Hematopoietic multipotent progenitor cell (in vitro differentiated cells): ENCODE results near the gene CFAP57. TPM values are rescaled to one million over a fixed set of nuclear protein-coding genes. Genes with fewer than 3 reads are reported as not detected.
"Not testable (repeated sequence)": the region's sequence is repeated elsewhere in the genome, so short reads cannot be mapped to it uniquely, and the experiment has no call there.

Experiments
- DNase-seq, 3 donors: peaks; one replicate each; pipeline ENCODE4 v3.0.0-alpha.2; 2011 to 2015; ENCODE audit warnings: low read depth in 2 of 3, low spot score in 2 of 3
- total RNA-seq: library from RNA; depleted of rRNA; stranded (reverse); fragments of >200 nt; gene quantifications from one replicate; pipeline ENCODE4 v1.2.3, GENCODE V29; 2012

CFAP57 gene
- total RNA-seq = under 0.01 TPM

DNA sequence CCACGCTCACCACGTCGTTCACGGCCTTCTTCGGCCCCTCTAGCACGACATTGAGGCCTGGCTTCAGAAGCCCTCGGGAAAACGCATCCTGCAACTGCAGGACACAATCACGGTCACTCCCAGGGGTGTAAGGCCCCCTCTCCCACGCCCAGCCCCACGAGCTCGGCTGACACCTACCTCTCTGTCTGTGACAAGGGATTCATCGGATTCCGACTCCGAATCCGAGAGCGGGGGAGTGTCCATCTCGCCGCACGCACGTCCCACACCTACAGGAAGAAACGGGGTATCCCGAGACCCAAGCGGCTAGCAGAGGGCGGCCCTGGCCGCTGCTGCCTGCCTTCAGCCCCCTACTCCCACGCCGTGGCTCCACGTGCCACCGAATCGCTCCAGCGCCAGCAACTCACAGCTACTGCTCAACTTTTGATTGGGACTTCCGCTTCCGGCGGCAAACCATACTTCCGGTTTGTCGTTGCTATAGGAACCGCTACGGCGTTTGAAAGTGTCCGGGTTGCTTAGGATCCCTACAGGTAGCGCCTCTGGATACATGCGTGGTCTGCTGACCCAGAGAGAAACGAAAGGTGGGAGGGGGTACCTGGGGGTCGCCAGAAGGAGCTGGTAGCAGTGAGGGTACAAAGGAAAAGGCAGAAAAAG is at the start of gene CFAP57, which contains the start of gene EBNA1BP2:
TSS of gene CFAP57 (plus strand) at position 455 of the 651 bp plus-strand sequence. CDS start 424 bp downstream, outside the sequence.
TSS of gene EBNA1BP2 (minus strand) at position 415 of the 651 bp plus-strand sequence. CDS start at position 243, 172 bp downstream.
- peak; percentile 93 to 96 (median 95) for DNase-seq

DNA sequence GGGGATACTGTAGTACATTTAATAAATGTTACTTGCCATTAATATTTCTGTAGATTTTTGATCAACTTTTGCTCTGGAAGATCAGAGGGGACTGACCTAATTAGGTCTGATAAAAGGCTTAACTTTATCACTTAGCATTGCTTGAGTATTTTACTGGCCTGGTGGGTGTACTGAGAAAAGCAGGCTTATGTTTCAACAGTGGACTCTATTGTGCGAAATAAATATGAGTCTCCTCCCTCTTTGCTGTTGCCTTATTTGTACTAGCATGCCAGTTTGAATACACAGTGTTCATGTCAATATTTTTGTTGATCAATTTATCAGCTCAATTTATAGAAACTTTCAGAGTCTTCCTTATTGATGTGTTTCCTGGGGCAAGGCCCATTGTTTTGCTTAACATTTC is 49.1 kb upstream of the CFAP57 start:
- no peak for DNase-seq

DNA sequence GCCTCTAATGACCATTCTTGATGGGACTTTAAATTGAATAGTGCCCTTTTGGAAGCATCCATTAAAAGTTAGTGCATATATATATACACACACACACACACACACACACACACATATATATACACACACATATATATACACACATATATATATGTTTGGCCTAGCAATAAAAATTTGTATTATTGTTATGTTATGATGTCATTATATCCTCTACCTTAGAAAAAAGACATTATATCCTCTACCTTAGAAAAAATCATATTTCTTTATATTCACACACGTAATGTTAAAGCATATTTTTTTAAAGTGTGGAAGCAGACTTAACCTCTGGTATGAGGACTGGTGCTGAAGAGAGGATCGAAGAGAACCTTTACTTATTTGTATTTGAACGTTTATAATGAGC is 43.3 kb upstream of the CFAP57 start:
- DNase-seq = no peak

DNA sequence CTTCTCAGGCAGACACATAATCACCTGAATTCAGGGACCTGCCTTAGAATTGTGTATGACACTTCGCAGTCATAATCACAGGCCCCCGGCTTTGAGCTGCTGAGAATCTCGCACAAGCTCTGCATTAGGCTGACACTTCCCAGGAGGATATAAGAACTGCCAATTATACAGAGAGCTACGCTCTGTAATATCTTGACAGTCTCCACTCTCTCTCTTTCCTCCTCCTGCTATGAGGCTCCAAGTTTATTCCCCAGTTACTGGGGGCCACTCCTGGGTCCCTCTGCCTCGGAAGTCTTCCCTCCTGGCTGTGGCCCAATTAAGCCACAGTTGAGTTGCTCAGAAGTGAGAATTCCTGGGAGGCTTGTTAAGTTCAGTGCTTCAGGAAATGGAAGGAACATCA is 42.7 kb upstream of the CFAP57 start:
- no peak for DNase-seq

DNA sequence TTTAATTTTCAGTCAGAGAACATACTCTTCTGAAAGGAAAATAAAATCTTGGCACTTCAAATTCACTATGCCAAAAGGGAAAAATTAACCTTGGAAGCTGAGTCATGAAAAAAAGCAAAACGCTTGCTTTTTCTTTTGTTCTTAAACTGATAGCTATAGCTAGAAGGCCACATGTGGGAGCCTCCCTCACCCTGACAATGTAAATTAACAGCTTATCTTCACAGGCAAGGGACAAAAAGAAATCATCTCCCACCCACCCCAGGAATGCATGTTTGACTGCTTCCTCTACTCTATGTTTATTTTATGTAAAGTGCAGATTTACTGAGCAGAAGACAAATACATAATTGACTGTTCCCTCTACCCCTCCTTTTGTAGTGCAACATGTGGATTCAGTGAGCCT is 38.1 kb upstream of the CFAP57 start:
- DNase-seq = no peak

DNA sequence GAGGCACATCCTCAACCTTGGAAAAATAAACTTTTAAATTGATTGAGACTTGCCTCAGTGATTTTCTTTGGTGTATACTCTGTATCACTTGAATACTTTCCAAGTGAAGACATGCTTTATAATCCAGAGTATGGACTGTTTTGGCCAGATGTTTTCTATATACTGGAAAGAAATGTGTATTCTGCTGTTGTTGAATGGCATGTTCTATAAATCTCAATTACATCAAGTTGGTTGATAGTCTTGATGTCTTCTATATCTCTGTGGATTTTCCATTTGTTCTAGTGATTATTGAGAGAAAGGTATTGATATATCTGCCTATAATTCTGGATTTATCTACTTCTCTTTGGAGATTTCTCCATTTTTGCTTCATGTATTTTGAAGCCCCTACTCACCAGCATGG is 37.5 kb upstream of the CFAP57 start:
- no peak for DNase-seq

DNA sequence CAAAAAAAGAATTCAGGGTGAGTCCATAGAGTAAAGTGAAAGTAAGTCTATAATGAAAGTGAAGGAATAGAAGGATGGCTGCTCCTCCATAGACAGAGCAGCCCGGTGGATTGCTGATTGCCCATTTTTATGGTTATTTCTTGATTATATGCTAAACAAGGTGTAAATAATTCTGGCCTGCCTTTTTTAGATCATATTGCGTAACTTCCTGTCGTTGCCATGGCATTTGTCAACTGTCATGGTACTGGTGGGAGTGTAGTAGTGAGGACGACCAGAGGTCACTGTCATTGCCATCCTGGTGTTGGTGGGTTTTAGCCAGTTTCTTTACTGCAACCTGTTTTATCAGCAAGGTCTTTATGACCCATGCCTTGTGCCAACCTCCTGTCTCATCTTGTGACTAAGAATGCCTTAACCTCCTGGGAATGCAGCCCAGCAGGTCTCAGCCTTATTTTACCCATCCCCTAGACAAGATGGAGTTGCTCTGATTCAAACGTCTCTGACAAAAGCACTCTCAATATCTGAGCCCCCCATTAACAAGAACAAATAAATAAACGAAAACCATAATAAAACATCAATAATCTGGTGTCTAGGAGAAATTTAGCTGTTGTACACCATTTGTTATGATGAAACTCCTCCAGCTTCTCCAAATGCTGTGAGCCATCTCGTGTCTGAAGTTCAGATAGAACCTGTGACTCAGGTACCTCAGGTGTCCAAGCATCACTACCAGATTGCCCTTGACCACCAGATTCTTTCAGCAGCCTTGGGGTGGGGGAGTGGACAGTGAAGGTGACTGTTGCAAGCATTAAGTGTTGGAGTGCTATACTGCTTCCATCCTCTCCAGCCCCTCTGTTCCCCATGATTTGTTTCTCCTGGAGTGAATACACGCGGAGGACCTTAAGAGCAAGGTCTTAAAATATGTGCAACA is 36.0 kb upstream of the CFAP57 start:
- DNase-seq = no peak

DNA sequence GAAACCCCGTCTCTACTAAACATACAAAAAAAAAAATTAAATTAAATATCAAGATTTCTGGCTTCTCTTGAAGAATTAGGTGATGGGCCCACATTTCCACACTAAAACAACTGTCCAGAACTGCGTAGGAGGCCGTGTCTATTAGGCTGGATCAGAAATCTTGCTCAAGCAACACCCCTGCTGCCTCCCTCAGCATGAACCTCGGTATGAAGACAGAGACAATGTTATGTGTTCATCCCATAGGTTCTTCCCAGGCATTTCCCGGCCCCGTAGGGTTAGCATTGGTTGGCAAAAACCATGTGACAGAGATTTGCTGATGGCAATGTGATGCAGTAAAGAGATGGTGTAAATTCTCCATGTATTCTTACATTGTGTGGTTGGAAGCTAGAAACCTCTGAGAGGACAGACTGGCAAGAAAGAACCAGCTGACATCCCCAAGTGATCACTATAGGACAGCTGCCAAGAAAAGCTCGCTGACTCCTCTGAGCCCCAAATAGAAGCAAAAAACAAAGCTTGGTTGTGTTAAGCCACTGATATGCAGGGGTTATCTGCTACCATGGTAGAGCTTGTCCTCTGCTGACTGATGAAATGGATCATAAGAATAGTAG is 34.6 kb upstream of the CFAP57 start:
- no peak for DNase-seq

DNA sequence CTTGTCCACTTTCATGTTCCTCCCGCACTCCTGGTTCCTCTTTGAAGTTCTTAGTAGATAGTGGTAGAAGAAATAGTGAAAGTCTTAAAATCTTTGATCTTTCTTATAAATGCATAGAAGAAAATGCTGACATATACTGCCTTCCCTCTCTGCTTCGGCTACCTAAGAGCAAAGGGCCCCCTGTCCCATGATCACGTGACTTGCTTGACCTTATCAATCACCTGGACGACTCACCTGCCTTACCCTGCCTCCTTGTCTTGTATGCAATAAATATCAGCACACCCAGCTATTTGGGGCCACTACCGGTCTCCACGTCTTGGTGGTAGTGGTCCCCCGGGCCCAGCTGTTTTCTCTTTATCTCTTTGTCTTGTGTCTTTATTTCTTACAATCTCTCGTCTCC is 32.8 kb upstream of the CFAP57 start:
- DNase-seq = not testable (repeated sequence)

DNA sequence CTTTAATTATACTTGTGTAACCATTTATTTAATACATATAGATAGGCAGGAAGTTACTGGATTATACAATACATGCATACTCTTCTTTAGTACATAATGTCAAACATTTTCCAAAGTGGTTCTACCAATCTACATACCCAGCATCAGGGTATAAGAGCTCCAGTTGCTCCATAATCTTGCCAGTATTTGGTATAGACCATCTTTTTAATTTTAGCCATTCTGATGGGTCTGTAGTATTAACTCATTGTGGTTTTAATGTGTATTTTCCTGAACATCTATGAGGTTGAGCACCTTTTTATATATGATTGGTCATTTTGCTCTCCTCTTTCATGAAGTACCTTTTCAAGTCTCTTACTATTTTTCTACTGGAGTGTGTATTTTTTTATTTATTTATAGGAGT is 32.1 kb upstream of the CFAP57 start:
- no peak for DNase-seq

DNA sequence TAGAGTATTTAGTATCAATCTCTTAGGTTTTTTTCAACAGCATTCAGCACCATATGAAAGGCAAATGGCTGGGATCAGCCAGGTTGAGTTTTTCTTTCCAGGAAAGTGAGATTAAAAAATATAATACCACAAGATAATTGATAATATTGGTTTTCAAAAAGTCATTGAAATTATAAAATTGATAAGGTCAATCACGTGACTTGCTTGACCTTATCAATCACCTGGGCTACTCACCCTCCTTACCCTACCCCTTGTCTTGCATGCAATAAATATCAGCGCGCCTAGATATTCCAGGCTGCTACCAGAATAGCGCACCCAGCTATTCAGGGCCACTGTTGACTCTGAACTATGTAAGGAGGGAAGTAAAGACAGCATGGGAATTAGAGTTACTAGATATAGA is 31.5 kb upstream of the CFAP57 start:
- DNase-seq = no peak

DNA sequence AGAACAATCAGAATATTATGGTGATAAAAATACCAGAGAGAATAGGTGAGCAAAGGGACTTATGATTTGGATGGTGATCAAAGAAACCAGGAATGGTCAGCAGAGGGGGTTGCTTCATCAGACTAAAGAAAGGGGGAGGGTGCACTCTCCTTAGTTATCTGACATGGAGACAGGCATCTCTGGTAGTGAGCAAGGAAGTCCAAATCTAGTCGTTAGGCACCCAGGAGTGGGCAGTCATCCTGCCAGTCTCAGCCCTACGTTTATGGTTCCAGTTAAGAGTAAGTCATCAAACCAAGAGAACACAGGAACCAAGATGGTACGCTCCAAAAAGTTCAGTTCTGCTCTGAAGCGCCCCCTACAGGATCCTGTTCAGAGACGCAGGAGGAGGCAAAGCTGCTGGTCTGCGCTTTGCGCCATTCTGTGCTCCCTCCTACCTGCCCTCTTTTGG is 28.7 kb upstream of the CFAP57 start:
- DNase-seq = peak in 1 of 3 donors; percentile 10

DNA sequence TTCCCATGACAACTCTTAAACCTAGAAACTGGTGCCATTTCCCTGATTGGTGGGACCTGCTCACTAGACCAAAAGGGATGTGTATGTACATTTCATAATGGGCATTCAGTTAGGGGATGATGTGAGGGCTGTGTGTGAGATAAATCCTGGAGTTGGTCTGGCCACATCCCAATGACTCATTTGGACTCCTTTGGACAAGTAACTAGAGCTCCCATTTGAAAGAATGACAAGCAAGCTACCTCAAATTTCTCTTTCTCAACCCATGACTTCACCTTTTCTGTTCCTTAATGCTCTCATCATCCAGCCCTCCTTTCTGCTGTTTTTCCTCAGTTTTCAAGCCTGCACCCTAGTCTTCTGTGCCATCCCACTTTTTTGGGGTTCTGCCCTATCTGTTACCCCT is 27.9 kb upstream of the CFAP57 start:
- DNase-seq = no peak

DNA sequence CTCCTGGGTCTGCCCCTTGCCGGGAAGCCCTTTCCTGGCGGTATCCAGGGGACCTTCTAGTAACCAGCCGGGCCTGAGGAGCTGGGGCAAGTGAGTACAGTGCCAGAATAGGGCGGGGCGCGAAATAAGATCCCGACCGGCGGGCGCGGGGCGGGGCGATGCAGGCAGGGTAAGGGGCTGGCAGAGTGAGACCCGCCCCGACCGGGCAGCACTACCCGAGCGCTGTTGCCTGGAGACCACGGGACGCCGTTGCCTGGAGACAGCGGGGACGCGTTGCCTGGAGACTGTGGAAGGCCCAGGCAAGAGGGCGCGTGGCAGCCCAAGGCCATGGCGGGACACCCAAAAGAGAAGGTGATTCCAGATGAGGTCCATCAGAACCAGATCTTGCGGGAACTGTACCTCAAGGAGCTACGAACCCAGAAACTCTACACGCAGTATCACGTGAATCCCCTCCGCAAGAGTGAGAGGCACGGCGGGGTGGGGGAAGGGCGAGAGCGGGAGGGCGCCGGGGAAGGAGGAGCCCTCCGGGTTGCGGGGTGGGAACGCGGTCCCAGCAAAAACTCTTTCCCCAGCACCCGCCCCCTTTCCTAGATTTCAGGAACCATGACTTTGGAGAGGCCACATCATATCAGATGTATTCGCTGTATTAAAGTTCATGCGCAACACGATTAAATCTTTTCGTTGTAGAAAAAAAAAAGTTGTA is 24.4 kb upstream of the CFAP57 start:
- peak in 2 of 3 donors; percentile 65 to 73 for DNase-seq

DNA sequence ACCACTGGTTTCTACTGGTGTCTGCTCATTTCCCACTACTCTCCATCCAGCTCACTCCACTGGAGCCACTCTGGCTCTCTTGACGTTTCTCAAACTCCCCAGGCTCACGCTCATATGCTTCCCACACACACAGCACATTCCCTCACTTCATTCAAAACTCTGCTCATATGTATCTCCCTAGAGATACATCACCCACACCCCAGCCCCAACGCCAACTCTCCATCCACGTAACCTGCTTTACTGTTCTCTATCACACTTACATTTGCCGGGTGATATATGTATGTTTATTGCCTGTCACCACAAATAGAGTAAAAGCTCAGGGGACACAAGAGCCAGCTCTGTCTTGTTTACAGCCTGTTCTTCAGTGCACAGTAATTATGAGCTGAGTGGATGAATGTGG is 22.2 kb upstream of the CFAP57 start:
- no peak for DNase-seq

DNA sequence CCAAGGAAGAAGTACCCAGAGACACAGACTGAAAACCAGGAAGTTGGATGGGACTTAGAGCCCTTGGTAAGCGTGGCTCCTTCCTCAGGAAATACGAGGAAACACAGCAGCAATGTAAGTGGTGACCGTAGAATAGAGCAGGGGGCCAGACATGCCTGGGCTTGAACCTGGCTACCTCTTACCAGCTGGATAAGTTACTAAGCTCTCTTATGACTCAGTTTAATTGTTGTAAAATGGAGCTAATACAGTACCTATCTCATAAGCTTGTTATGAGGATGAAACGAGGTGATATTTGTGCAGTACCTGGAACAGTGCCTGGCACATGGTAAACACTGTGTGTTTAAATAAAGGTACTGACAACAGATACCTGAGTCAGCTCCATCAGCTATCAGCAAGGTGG is 19.3 kb upstream of the CFAP57 start:
- DNase-seq = no peak

DNA sequence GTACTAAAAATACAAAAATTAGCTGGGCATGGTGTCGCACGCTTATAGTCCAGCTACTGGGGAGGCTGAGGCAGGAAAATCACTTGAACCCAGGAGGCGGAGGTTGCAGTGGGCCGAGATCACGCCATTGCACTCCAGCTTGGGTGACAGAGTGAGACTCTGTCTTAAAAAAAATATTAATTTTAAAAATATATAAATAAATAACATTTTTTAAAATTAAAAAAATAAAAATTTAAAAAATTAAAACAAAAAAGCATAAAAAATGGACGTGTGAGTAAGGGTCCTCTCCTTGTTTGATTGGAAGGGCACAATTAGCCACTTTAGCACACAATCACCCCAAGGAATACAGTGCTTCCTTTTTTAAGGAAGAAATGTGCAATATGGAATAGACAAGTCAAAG is 18.7 kb upstream of the CFAP57 start:
- DNase-seq = no peak

DNA sequence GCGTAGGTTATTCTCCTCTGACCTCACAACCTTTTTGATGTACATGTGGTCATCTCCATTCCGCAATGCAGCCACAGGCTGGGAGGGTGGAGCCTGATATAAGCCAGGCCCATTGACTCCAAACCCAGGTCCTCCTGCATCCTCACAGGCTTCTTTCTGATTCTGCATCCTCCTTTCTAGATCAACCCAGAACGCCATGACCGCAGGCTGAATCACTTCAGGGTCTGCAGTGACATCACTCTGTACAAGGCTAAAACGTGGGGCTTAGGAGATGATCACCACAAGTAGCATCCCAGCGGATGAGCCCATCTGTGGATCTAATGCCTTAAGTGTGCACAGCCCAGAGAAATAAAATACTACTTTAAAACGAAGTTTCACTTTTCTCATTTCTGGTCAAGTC is 16.1 kb upstream of the CFAP57 start:
- DNase-seq = no peak

DNA sequence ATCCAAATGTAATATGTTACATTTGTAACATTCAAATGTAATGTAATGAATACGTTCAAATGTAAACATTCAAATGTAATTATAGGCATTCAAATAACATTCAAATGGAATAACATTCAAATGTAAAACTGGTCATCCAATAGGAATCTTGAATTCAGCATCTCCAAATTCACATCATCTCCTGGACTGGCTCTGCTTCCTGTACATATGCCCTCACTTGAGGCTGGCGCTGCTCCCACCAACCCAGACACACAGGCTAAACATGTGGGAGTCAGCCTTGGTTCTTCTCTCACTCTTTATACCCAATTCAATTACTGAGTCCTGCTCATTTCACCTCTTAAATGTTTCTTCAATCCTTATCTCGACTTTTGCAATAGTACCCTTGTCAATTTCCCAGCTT is 7.0 kb upstream of the CFAP57 start:
- DNase-seq = no peak

DNA sequence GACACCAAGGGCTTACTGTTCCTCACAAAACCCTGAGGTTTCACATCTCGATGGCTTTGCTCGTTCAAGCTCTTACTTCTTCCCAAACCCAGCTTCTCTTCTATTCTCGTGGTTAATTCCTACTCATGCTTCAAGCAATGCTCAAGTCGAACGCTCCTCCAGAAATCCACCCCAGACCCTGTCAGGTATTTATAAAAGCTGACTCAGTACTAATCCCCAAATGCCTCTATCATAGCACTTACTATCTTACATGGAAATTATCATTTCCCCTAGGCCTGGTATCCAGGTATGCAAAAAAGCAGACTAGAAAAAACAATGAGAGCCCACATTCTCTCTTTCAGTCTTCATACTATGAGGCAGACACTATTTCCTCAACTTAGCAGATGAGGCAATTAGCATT is 6.4 kb upstream of the CFAP57 start:
- DNase-seq = no peak
